ENCODE data around the gene TAS1R1.

The TAS1R1 gene

GRCh38 chr1:6580593-6581409 lies 25.7 kb downstream of the TAS1R1 start:
- Histone ChIP-seq H3K27ac (no peak overlapping the region), H3K27me3 (replicated peaks) (no peaks in the 10 kb centered on the region), H3K36me3 (replicated peaks) (peaks cover 2% of the 10 kb centered on the region), H3K4me3 (ENCODE audit: low read depth, low read length) (peak overlapping the region; percentile 82)
- DNase-seq, result no peak
- in situ Hi-C loops (cut with HindIII; ENCODE audit: low pct_ligation_motif_present, low sequenced_read_pairs), result no loop called here
- TF ChIP-seq CTCF (IDR thresholded peaks at IDR 0.05; ENCODE audit: low read depth, low read length, missing control alignments), result peak; percentile 41

GRCh38 chr1:6581561-6582305 lies 26.6 kb downstream of the TAS1R1 start:
- Histone ChIP-seq H3K27ac (no peak overlapping the region), H3K4me3 (ENCODE audit: low read depth, low read length) (no peak overlapping the region), H3K27me3 (replicated peaks) (no peaks in the 10 kb centered on the region), H3K36me3 (replicated peaks) (peaks cover 2% of the 10 kb centered on the region)
- no peak for DNase-seq
- in situ Hi-C loops (cut with HindIII; ENCODE audit: low pct_ligation_motif_present, low sequenced_read_pairs), result no loop called here
- no peak for TF ChIP-seq CTCF (IDR thresholded peaks at IDR 0.05; ENCODE audit: low read depth, low read length, missing control alignments)

- Histone ChIP-seq H3K27me3 (replicated peaks) (no peaks in the 10 kb centered on the region), H3K27ac (no peak overlapping the region), H3K36me3 (replicated peaks) (peaks cover 5% of the 10 kb centered on the region), H3K4me3 (ENCODE audit: low read depth, low read length) (no peak overlapping the region)
- no peak for DNase-seq
- no peak for TF ChIP-seq CTCF (IDR thresholded peaks at IDR 0.05; ENCODE audit: low read depth, low read length, missing control alignments)
- in situ Hi-C loops (cut with HindIII; ENCODE audit: low pct_ligation_motif_present, low sequenced_read_pairs), result no loop called here
Measured at GRCh38 chr1:6582370-6582769, 27.3 kb downstream of the TAS1R1 start.

DNA sequence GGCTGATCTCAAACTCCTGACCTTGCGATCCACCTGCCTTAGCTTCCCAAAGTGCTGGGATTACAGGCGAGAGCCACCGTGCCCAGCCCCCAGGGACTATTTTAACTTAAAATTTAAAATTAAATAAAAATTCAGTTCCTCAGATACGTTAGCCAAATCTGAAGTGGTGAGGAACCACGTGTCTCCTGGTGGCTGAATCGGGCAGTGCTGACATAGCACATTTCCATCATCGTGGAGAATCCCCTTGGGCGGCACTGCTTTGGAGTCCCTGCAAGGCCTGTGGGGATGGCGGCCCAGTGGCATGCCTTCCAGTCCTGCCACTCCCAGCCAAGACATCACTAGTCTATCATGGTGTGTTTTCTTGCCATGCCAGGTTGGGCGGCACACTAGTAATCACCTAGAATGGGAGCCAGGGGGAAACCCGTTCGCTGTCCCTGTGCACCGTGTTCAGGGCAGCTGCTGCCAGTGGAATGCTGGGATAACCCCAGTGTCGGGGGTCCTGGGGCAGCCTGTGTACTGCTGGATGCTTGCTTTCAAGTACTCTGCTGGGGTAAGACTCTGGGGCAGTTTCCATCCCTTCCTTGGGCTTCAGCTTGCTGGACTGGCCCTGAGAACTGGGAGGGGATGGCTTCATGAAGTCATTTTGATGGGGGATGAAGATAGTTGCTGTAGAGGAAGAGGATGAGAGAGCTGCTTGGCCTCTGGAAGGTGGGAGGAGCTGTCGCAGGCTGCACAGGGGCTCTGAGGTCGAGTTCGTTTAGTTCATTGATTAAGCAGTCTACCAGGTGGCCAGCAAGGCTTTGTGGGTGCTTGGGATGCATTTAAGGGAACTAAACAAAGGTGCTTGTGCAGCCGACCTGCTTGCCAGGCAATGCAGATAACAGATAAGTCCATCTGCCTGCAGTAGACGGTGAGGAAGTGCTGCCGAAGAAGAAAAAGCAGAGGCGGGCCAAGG lies 29.3 kb downstream of the TAS1R1 start:
- no peaks in the 10 kb centered on the region for H3K27me3 ChIP-seq (replicated peaks)
- DNase-seq, result no peak
- H3K36me3 ChIP-seq (replicated peaks), result peaks cover 18% of the 10 kb centered on the region
- TF ChIP-seq CTCF (IDR thresholded peaks at IDR 0.05; ENCODE audit: low read depth, low read length, missing control alignments), result peak; percentile 38
- in situ Hi-C loops (cut with HindIII; ENCODE audit: low pct_ligation_motif_present, low sequenced_read_pairs), result no loop called here
- H3K4me3 ChIP-seq (ENCODE audit: low read depth, low read length), result no peak overlapping the region
- no peak overlapping the region for H3K27ac ChIP-seq

DNA sequence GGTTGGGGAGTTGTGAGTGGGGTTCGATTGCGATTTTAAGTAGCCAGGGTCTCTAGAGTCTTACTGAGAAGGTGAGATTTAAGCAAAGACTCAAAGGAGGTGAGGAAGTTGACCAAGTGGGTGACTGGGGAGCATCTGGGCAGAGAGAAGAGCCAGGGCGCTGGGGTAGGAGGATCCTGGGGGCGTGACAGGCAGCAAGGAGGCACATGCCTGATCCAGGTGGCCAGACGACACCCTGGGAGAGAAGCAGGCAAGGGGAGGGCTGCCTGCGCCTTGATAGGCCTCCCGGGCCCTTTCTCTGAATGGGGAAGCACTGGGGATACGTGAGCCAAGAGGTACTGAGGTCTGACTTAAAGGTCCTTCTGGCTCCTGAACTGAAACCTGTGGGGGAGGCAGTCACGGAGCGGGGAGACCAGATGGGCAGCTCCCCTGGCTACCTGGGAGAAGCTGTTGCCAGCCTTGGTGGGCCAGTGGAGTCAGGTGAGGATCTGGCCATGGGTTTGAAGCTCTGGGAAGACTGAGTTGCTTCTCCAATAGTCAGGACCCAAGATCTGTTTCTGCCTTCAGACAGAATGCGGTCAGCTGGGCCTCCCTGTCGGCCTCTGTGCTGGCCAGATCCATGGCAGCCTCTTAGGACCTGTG lies 30.1 kb downstream of the TAS1R1 start:
- H3K36me3 ChIP-seq (replicated peaks), result peaks cover 26% of the 10 kb centered on the region
- TF ChIP-seq CTCF (IDR thresholded peaks at IDR 0.05; ENCODE audit: low read depth, low read length, missing control alignments), result no peak
- no peak overlapping the region for H3K4me3 ChIP-seq (ENCODE audit: low read depth, low read length)
- H3K27ac ChIP-seq, result no peak overlapping the region
- in situ Hi-C loops (cut with HindIII; ENCODE audit: low pct_ligation_motif_present, low sequenced_read_pairs), result no loop called here
- no peaks in the 10 kb centered on the region for H3K27me3 ChIP-seq (replicated peaks)
- DNase-seq, result no peak
